Endothelial cell of umbilical vein (primary cell): ENCODE data around the gene ADRB2.

ENCODE experiments used
- EZH2 ChIP-seq: IDR thresholded peaks from 2 replicates; pipeline ENCODE4 v1.6.1; 2012; ENCODE audit warnings: borderline replicate concordance, low read depth, mild to moderate bottlenecking, moderate library complexity, low read length, inconsistent platforms; ENCODE audit not compliant: severe bottlenecking
- POLR2A ChIP-seq: IDR thresholded peaks from 2 replicates; pipeline ENCODE4 v1.6.1; 2012; ENCODE audit warnings: low read depth, mild to moderate bottlenecking, control low read depth, low read length
- POLR2AphosphoS5 ChIP-seq: IDR thresholded peaks from 2 replicates; pipeline ENCODE4 v1.6.1; 2012; ENCODE audit warnings: low read depth, mild to moderate bottlenecking, control low read depth, low read length, moderate library complexity; ENCODE audit not compliant: insufficient read depth
- TF ChIP-seq, protein P1 (sequence below), 2 donors: IDR thresholded peaks; 1 replicate in 1 of 2; 2 replicates in 1 of 2; pipeline ENCODE4 v1.5.1; 2011; ENCODE audit warnings: low read length in 2 of 2, mild to moderate bottlenecking in 2 of 2, moderate library complexity in 2 of 2, control low read depth in 1 of 2, inconsistent platforms in 1 of 2, low read depth in 1 of 2; ENCODE audit not compliant: insufficient read depth in 1 of 2; ENCODE audit errors: extremely low read depth in 1 of 2

GRCh38 chr5:148793261-148793660 lies 33.1 kb upstream of the ADRB2 start:
- no peak for TF ChIP-seq POLR2AphosphoS5
- no peak for TF ChIP-seq EZH2
- TF ChIP-seq, protein P1, sequence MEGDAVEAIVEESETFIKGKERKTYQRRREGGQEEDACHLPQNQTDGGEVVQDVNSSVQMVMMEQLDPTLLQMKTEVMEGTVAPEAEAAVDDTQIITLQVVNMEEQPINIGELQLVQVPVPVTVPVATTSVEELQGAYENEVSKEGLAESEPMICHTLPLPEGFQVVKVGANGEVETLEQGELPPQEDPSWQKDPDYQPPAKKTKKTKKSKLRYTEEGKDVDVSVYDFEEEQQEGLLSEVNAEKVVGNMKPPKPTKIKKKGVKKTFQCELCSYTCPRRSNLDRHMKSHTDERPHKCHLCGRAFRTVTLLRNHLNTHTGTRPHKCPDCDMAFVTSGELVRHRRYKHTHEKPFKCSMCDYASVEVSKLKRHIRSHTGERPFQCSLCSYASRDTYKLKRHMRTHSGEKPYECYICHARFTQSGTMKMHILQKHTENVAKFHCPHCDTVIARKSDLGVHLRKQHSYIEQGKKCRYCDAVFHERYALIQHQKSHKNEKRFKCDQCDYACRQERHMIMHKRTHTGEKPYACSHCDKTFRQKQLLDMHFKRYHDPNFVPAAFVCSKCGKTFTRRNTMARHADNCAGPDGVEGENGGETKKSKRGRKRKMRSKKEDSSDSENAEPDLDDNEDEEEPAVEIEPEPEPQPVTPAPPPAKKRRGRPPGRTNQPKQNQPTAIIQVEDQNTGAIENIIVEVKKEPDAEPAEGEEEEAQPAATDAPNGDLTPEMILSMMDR (IDR thresholded peaks at IDR 0.05; ENCODE audit: extremely low read depth in 1 of 2, insufficient read depth in 1 of 2, low read depth in 1 of 2, low read length in 2 of 2), result no peak
- TF ChIP-seq POLR2A, result no peak
